ENCODE measurements around the gene RSRP1.
A peak's percentile ranks its signal among the peaks of the same experiment; 100 is the strongest.
"Not testable (repeated sequence)": the region's sequence is repeated elsewhere in the genome, so short reads cannot be mapped to it uniquely, and the experiment has no call there.

RSRP1 gene

GRCh38 chr1:25267288-25268142, 20.3 kb upstream of the RSRP1 start:
- ATAC-seq (peak; percentile 87), DNase-seq (peak; percentile 95)
- Mint-ChIP-seq H3K4me1 (peaks cover 14% of the 10 kb centered on the region), H3K4me3 (peak overlapping the region; percentile 74 to 82), H3K27ac (peak overlapping the region; percentile 78 to 86)
- not testable (repeated sequence) for H3K27me3 Mint-ChIP-seq, H3K9me3 Mint-ChIP-seq

DNA sequence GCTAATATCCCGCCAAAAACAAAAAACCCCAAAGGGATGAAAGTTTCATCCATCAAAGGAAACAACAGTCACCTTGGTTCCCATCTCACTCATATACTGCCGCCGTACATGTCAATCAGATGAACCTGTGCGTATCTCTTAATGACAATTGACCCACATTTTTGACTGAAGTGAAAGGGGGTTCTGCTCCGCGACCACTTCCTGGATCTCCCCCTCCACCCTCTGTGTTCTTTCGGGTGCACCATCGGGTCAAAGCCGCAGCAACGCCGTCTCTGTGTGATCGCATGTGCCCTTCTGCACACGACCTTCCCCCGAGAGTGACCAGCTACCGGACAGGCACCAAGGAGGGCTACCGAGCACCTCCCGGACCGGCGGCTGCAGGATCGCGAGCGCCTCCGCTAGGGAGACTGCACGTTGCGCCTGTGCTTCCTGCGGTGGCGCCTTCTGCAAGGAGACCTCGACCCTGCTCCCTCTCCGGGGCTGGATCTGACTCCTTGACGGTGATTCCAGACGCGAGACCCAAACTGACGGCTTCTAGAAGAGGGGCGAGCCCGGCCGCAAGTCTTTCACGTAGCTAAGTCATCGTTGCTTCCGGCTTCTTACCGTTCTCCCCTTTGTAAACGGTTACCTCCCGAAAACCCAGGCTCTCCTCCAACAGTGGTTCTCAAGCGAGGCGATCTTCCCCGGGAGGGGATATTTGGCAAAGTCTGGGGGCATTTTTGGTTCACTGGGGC, 19.5 kb upstream of the RSRP1 start:
- H3K9me3 Mint-ChIP-seq, H3K27me3 Mint-ChIP-seq: not testable (repeated sequence)
- peaks cover 14% of the 10 kb centered on the region for H3K4me1 Mint-ChIP-seq
- H3K27ac Mint-ChIP-seq = peak overlapping the region; percentile 68 to 93
- ATAC-seq (peak; percentile 55), DNase-seq (peak; percentile 29 to 34)
- H3K4me3 Mint-ChIP-seq = peak overlapping the region; percentile 88 to 96

DNA sequence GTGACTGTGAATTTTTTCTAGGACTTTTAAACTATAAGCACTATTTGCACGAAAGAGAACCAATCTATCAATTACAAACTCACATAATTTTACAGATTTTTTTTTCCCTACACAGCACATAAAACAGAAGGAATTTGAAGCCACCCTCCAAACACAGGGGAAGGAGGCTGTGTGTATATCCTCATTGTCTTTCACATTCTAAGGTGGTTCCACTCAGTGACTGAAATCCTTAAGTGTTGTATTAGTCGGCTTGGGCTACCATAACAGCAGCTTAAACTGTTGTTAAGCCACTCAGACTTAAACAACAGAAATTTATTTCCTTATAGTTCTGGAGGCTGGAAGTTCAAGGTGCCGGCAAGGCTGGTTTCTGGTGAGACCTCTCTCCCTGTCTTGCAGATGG, 13.1 kb upstream of the RSRP1 start:
- H3K4me1 Mint-ChIP-seq = peaks cover 21% of the 10 kb centered on the region
- H3K27me3 Mint-ChIP-seq, DNase-seq, H3K9me3 Mint-ChIP-seq, ATAC-seq, H3K27ac Mint-ChIP-seq, H3K4me3 Mint-ChIP-seq: not testable (repeated sequence)

DNA sequence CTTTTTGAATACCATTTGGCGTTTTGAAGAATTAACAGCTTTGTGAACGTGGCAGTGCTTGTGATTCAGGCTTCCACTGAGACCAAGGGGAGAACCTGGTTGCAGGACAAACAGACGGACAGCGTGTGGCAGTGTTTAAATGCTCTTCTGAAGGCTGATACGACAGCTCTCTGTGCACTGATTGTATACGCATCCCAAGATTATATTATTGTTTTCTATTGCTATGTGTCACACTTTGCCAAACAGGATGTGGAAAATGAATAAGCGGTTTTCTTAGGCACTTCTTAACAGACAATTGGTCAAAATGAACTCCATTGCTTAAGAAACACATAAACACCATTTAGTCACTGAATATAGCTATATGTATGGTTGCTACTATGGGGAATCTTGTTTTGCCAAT, 12.6 kb upstream of the RSRP1 start:
- H3K4me3 Mint-ChIP-seq, H3K9me3 Mint-ChIP-seq, H3K27ac Mint-ChIP-seq, DNase-seq, H3K27me3 Mint-ChIP-seq: not testable (repeated sequence)
- H3K4me1 Mint-ChIP-seq = peaks cover 21% of the 10 kb centered on the region
- peak; percentile 72 for ATAC-seq

GRCh38 chr1:25257196-25257595, 9.9 kb upstream of the RSRP1 start:
- Mint-ChIP-seq H3K27me3 (no peaks in the 10 kb centered on the region), H3K9me3 (no peaks in the 10 kb centered on the region), H3K27ac (no peak overlapping the region), H3K4me1 (peaks cover 16% of the 10 kb centered on the region), H3K4me3 (no peak overlapping the region)
- DNase-seq = no peak
- no peak for ATAC-seq

GRCh38 chr1:25256578-25256965, 9.3 kb upstream of the RSRP1 start:
- Mint-ChIP-seq H3K4me1 (peaks cover 16% of the 10 kb centered on the region), H3K27ac (peak overlapping the region in 1 of 2 donors; percentile 29), H3K4me3 (no peak overlapping the region), H3K9me3 (no peaks in the 10 kb centered on the region), H3K27me3 (no peaks in the 10 kb centered on the region)
- ATAC-seq (no peak), DNase-seq (no peak)

GRCh38 chr1:25255706-25256577, 8.7 kb upstream of the RSRP1 start:
- Mint-ChIP-seq H3K4me1 (peaks cover 15% of the 10 kb centered on the region), H3K27me3 (no peaks in the 10 kb centered on the region), H3K27ac (peak overlapping the region in 1 of 2 donors; percentile 29), H3K9me3 (no peaks in the 10 kb centered on the region), H3K4me3 (no peak overlapping the region)
- ATAC-seq (no peak), DNase-seq (no peak)

DNA sequence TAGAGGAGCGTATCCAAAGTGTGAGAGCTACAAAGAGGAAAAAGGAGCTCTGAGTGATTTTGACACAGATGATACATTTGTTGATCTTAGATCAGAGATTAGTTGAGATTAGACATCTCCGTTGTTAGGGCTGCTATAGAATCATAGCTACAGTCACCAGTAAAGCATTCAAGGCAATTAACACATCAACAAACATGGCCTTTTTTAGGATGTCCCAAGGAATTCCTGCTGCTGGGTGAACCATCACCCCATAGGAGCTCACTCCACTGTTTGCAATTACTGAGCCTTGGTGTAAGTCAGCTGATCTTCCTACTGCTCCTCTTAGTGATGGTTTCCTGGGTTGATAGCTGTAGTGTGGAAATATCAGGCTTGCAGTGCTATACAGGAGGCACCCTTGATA, 6.7 kb upstream of the RSRP1 start:
- Mint-ChIP-seq H3K27me3 (no peaks in the 10 kb centered on the region), H3K4me3 (no peak overlapping the region), H3K4me1 (peaks cover 9% of the 10 kb centered on the region), H3K27ac (peak overlapping the region in 1 of 2 donors; percentile 95), H3K9me3 (no peaks in the 10 kb centered on the region)
- ATAC-seq (no peak), DNase-seq (no peak)

- peak overlapping the region; percentile 87 to 97 for H3K4me3 Mint-ChIP-seq
- H3K4me1 Mint-ChIP-seq = peaks cover 49% of the 10 kb centered on the region
- DNase-seq (no peak), ATAC-seq (peak; percentile 70)
- H3K9me3 Mint-ChIP-seq = no peaks in the 10 kb centered on the region
- peak overlapping the region; percentile 14 to 100 for H3K27ac Mint-ChIP-seq
- no peaks in the 10 kb centered on the region for H3K27me3 Mint-ChIP-seq
Measured at GRCh38 chr1:25247829-25248754, 838 bp upstream of the RSRP1 start.

GRCh38 chr1:25246600-25247023, 642 bp downstream of the RSRP1 start:
- H3K9me3 Mint-ChIP-seq = no peaks in the 10 kb centered on the region
- ATAC-seq = peak; percentile 1
- peaks cover 60% of the 10 kb centered on the region for H3K4me1 Mint-ChIP-seq
- H3K27ac Mint-ChIP-seq = peak overlapping the region; percentile 91 to 100
- DNase-seq = peak; percentile 33 to 55
- no peaks in the 10 kb centered on the region for H3K27me3 Mint-ChIP-seq
- H3K4me3 Mint-ChIP-seq = peak overlapping the region; percentile 87 to 97

GRCh38 chr1:25245809-25246599, 1.2 kb downstream of the RSRP1 start:
- Mint-ChIP-seq H3K4me1 (peaks cover 66% of the 10 kb centered on the region), H3K4me3 (peak overlapping the region; percentile 87 to 97), H3K27me3 (no peaks in the 10 kb centered on the region), H3K27ac (peak overlapping the region; percentile 80 to 100), H3K9me3 (no peaks in the 10 kb centered on the region)
- DNase-seq (no peak), ATAC-seq (peak; percentile 36)

DNA sequence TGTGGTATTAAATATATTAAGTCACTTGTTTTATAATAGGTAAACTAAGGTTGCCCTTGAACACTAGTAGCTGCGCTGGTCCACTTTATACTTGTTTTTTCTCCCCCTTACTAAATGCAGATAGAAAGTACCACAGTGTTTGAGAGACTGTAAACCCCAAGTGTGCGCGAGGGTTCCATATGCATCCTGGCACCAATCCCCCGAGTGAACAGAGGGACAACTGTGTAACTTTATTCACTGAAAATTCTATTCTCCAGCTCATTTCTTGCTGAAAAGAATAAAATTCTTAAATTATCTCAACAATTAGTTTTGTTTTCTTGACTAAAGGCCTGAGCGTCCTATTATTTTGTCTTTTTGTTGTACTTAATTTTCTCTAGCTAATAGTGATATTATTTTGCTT, 1.9 kb downstream of the RSRP1 start:
- no peaks in the 10 kb centered on the region for H3K9me3 Mint-ChIP-seq
- H3K4me1 Mint-ChIP-seq = peaks cover 72% of the 10 kb centered on the region
- H3K27ac Mint-ChIP-seq = peak overlapping the region; percentile 80 to 100
- DNase-seq (no peak), ATAC-seq (no peak)
- peak overlapping the region; percentile 87 to 97 for H3K4me3 Mint-ChIP-seq
- H3K27me3 Mint-ChIP-seq = no peaks in the 10 kb centered on the region

- H3K4me3 Mint-ChIP-seq = peak overlapping the region in 1 of 2 donors; percentile 25
- ATAC-seq (no peak), DNase-seq (no peak)
- H3K27me3 Mint-ChIP-seq = no peaks in the 10 kb centered on the region
- H3K9me3 Mint-ChIP-seq = no peaks in the 10 kb centered on the region
- peaks cover 87% of the 10 kb centered on the region for H3K4me1 Mint-ChIP-seq
- peak overlapping the region in 1 of 2 donors; percentile 72 for H3K27ac Mint-ChIP-seq
Measured at GRCh38 chr1:25243907-25244306, 3.3 kb downstream of the RSRP1 start.

Data from stimulated activated naive CD8-positive, alpha-beta T cell treated with anti-CD3 and anti-CD28 coated beads, Interleukin-15, amount 100 ng/mL, for 72 hours (primary cell).